ENCODE results near the gene CTF1.

The CTF1 gene

DNA sequence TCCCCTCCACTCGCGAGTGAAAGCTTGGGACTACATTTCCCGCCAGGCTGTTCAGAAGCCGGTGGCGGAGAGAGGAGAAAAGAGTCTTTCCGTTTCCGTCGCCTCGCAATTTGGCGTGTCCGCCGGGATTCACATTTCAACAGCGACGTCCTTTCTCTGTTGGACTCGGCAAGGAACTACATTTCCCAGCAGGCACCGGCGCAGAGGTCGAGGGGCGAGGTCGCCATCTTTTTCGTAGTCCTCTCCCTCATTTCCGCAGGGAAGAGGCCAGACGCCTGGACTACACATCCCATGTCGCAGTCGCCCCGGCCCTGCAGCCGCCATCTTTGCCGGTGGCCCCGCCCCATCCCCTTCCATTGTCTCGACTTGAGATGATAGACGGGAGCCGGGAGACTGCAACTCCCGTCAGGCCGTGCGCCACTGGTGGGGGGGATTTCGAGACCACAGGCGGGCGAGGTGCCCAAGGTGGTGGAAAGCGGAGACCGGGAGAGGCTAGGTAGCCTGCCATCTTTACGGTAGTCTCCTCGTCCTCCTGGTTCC lies 26.1 kb downstream of the CTF1 start:
- peak overlapping the region; percentile 90 for H3K4me3 ChIP-seq (ENCODE audit: low read depth, low read length)
- DNase-seq (ENCODE audit: low read depth): peak; percentile 100
- no peak for TF ChIP-seq CTCF (IDR thresholded peaks at IDR 0.05; ENCODE audit: insufficient read depth, low read depth, low read length, missing control alignments)

GRCh38 chr16:30922960-30923535 lies 26.6 kb downstream of the CTF1 start:
- TF ChIP-seq CTCF (IDR thresholded peaks at IDR 0.05; ENCODE audit: insufficient read depth, low read depth, low read length, missing control alignments): no peak
- H3K4me3 ChIP-seq (ENCODE audit: low read depth, low read length): peak overlapping the region; percentile 90
- DNase-seq (ENCODE audit: low read depth): peak; percentile 99

- no peak for TF ChIP-seq CTCF (IDR thresholded peaks at IDR 0.05; ENCODE audit: insufficient read depth, low read depth, low read length, missing control alignments)
- no peak for DNase-seq (ENCODE audit: low read depth)
- peak within 1 kb of the TSS; percentile 90 for H3K4me3 ChIP-seq (ENCODE audit: low read depth, low read length)
Measured at GRCh38 chr16:30923554-30924075, 27.2 kb downstream of the CTF1 start, which contains the start of gene FBXL19. TSS of gene FBXL19 (plus strand) at chr16:30923572. CDS start at chr16:30925755, 2,183 bp downstream.

- DNase-seq (ENCODE audit: low read depth): no peak
- H3K4me3 ChIP-seq (ENCODE audit: low read depth, low read length): peak overlapping the region; percentile 90
- TF ChIP-seq CTCF (IDR thresholded peaks at IDR 0.05; ENCODE audit: insufficient read depth, low read depth, low read length, missing control alignments): no peak
Measured at GRCh38 chr16:30924076-30924912, 27.9 kb downstream of the CTF1 start.

DNA sequence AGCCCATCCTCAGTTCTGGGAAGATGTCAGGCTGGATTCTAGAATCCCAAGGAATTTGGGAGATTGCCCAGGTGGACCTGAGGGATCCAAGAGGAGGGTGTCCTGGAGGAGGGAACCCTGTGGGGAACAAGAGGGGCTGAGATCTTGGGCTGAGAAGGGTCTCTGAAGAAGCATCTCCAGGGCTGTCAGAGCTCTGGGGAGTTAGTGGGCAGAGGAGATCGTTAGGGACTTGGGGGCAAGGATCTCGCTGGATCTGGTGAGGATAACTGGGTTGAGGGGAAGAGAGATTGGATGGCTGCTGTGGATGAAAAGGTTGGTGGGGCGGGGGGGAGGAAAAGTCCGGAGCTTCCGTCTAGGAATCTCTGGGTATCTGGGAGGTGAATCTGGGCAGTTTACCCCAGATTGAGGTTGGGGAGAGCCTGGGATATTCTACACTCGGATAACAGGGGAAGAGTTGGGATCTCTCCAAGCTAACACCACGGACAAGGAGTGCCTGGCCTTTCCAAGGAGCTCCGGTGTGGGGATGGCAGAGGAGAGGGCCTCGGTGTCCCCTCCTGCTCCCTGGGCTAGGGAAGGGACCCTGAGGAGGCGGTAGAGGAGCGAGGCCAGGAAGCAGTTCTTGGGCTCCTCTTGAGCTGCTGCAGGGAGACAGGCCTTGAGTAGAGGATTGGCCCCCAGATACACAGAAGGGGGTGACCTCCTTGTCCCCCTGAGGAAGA lies 28.7 kb downstream of the CTF1 start:
- TF ChIP-seq CTCF (IDR thresholded peaks at IDR 0.05; ENCODE audit: insufficient read depth, low read depth, low read length, missing control alignments): no peak
- H3K4me3 ChIP-seq (ENCODE audit: low read depth, low read length): peak overlapping the region; percentile 90
- DNase-seq (ENCODE audit: low read depth): no peak

DNA sequence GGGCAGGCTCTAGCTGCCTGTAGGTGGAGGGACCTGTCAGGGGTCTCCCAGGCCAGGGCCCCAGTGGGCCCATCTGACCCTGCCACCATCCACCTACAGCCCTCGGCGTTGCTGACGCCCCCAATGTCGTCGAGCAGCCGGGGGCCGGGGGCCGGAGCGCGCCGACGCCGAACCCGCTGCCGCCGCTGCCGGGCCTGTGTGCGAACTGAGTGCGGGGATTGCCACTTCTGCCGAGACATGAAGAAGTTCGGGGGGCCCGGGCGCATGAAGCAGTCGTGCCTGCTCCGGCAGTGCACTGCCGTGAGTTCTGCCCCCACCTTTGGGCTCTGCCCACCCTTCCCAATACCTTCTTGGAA lies 29.2 kb downstream of the CTF1 start:
- H3K4me3 ChIP-seq (ENCODE audit: low read depth, low read length): no peak overlapping the region
- no peak for DNase-seq (ENCODE audit: low read depth)
- TF ChIP-seq CTCF (IDR thresholded peaks at IDR 0.05; ENCODE audit: insufficient read depth, low read depth, low read length, missing control alignments): no peak
